Endometrial microvascular endothelial cells (primary cell): ENCODE measurements around the gene VPS16. TPM values are rescaled to one million over a fixed set of nuclear protein-coding genes. Genes with fewer than 3 reads are reported as not detected.
"Not testable (repeated sequence)": the region's sequence is repeated elsewhere in the genome, so short reads cannot be mapped to it uniquely, and the experiment has no call there.

ENCODE experiments used
- in situ Hi-C: cut with HindIII; loops from 2 replicates; pipeline ENCODE4 v1.10.0; 2017; ENCODE audit warnings: low sequenced_read_pairs, low pct_unique_long_range_greater_than_20kb; ENCODE audit errors: inconsistent ontology term
- total RNA-seq: library from RNA; depleted of rRNA; stranded (reverse); fragments of >200 nt; gene quantifications from one replicate; pipeline ENCODE4 v1.2.3, GENCODE V29; 2015; ENCODE audit errors: inconsistent ontology term

VPS16 gene
- total RNA-seq, 1 donor from 2014 or later = 46.1 TPM

DNA sequence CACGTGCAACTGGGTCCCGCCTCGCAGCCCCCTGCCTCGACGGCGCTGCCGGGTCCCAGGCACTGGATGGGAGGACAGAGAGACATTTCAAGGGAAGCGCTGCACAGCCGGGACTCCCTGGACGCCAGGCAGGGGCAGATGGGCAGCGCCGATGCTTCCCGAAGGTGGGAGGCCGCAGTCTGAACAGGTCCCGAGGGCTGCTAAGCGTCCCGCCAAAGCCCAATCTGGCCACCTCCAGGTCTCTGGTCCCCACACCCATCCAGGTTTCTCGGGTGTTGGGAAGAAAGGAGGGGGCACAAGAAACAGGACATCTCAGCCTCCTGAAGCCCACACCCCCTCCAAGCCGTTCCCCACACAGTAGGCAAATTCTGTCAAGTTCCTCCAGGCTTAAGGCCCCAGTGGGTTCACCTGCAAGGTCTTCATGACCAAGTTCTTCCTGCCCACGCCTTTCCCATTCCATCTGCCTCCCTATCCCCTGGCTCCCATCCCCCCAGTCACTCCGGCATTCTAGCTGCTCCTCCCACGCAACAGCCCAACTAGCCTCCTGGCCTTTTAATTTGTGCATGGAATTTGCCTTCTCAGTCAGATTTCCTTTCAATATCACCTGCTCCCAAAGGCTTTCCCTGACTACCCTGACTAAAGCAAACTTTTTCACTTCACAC, 34.7 kb upstream of the VPS16 start:
- in situ Hi-C loops = no loop called here

DNA sequence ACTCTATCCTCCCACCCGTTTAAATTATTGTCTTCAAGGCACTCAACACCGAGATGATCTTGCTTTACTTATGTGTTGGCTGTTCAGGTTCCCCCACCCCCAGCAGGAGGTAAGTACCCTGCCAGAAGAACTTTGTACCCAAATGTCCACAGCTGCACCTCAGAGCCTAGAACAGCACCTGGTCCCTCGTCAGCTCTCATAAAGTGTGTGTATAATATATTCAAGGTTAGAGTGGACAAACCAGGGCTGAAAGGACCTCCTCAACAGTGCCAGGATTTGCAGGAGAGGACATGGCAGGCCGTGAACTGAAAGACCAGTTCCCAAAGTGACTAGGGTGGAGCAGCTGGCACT, 34.2 kb upstream of the VPS16 start:
- in situ Hi-C loops = no loop called here

DNA sequence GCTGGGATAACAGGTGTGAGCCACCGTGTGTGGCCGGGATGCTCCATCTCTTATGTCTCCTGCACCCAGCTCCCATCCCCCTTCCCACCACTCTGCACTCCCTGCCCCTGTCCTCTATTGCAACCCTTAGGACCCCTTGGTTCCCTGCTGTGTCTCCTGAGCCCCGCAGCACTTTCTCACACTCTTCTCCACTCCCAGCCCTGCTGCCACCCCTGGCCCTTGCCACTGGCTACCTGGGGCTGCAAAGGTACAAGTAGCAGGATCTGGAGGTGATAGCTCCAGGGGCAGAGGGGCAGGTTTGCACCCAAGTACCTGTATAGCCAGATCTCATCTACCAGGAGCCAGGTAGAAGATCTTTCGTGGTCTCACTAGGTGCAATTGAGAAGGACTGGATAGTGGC, 33.5 kb upstream of the VPS16 start:
- in situ Hi-C loops = no loop called here

DNA sequence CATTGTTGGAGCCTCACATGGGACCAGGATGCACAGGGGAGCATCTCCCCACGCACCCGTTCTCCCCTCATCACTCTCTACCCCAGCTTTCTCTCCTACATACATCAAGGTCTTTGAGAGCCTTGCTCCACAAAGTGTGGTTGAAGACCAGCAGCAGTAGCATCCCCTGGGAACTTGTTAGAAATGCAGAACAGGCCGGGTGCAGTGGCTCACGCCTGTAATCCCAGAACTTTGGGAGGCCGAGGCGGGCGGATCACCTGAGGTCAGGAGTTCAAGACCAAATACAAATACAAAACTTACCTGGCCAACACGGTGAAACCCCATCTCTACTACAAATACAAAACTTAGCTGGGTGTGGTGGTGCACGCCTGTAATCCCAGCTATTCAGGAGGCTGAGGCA, 32.6 kb upstream of the VPS16 start:
- in situ Hi-C loops = not testable (repeated sequence)

DNA sequence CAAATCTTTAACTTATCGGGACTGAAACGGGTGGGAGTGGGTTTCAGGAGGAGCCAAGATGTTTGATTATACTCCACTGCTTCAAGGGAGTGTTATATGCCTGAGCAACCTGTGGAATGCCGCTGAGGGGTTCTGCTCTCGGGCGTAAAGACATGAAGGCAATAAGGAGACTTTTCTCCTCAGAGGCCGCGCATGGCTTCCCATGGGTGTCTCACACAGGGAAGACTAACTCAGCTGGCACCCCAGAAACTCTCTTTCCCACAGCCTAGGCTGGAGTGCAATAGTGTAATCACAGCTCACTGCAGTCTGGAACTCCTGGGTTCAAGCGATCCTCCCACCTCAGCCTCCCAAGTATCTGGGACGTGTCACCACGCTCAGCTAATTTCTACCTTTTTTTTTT, 30.9 kb upstream of the VPS16 start:
- in situ Hi-C loops = no loop called here

DNA sequence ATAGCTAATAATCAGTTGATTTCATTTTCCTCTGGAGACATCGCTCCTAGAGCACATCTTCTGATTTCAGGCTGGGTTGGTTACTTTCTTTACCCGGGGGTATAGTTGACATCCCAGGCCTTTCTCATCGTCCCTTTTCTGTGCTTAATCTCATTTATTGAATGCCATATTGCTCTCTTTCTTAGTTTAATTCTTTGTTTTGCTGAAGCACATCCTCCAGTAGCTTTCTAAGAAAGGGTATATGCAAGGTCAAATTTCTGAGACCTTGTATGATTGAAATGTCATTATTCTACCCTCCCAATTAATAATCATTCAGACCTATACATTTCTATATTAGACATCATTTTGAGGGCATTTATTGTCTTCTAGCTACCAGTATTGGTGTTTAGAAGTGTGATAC, 28.4 kb upstream of the VPS16 start:
- in situ Hi-C loops = no loop called here

DNA sequence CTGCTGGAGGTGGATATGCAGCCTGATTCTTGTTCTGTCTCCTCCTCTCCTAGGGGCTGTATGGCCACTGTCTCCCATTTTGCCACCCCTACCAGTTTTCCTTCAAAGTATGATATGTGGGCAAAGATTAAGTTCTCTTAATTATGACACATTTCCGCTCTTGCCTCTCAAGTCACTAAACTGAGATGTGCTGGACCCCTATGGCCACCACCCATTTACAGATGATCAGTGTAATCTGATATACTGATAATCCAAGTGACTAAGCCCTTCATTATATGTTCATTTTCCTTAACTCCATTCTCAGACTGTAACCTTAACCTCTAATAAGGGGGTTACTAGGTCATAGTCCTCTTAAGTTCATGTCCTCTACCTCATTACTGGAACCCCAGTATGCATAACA, 26.5 kb upstream of the VPS16 start:
- in situ Hi-C loops = no loop called here

DNA sequence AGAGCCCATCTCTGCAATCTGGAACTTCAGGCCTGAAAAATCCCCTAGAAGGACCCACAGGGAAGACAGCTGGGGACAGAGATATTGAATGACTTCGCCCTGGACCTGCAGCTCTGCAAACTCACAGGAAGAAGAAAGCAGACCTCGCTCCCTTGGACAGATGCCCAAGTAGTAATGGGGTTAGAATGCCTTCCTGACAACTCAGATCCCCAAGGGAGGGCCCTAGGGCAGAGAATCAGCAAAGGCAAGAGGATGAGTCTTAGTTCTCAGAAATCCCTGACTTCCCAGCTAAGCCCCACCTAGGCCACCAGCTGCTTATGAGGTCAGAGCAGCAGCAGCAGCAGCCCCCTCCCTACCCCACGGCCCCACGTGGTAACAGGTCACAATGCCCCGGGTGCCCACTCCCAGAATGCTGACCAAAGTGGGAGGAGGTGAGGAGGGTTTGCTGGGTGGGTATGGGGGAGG, 25.9 kb upstream of the VPS16 start, which contains the start of gene C20orf141:
Gene C20orf141, plus strand, starts transcription at position 401 of the 465 bp plus-strand sequence. CDS start 198 bp downstream, outside the sequence.
- in situ Hi-C loops = no loop called here

DNA sequence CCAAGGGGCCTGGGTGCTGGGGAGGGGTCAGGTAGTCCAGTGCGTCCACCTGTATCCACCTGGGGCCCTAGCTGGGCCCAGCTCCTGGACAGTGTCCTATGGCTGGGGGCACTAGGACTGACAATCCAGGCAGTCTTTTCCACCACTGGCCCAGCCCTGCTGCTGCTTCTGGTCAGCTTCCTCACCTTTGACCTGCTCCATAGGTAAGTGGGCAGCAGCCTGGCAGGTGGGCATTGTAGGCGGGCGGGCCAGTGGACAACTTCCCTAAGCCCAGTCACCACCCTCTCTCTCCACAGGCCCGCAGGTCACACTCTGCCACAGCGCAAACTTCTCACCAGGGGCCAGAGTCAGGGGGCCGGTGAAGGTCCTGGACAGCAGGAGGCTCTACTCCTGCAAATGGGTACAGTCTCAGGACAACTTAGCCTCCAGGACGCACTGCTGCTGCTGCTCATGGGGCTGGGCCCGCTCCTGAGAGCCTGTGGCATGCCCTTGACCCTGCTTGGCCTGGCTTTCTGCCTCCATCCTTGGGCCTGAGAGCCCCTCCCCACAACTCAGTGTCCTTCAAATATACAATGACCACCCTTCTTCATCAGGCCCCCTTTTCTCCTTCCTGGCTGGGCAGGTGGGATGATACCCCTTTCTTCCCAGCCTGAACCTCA, 25.2 kb upstream of the VPS16 start:
- in situ Hi-C loops = no loop called here

DNA sequence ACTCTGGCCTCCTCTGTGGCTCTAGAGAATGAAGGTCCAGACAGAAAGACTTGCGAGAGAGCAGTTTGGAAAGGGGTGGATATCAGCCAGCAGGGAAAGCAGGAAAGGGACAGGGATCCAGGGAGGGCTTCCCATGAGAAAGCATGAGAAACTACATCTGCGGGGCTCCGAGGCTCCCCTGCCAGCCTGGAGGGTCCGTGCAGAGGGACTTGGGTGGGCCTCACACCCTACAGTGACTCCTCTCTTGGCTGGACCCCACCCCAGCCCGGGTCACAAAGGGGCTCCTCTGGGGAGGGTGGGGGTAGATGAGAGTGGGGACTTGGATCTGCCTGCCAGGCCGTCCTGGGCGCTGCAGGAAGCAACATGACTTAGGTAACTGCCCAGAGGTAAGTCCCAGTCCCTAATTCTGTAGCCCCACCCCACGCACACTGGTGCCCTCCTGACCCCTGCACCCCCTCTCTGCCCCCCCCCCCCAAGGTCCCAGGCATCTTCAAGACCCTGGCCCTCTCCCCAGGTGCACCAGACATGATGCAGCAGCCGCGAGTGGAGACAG, 24.4 kb upstream of the VPS16 start, which contains the start of gene TMEM239:
Gene TMEM239, plus strand, starts transcription at position 335 of the 553 bp plus-strand sequence. Its CDS starts 191 bp downstream, at position 526.
- in situ Hi-C loops = no loop called here

DNA sequence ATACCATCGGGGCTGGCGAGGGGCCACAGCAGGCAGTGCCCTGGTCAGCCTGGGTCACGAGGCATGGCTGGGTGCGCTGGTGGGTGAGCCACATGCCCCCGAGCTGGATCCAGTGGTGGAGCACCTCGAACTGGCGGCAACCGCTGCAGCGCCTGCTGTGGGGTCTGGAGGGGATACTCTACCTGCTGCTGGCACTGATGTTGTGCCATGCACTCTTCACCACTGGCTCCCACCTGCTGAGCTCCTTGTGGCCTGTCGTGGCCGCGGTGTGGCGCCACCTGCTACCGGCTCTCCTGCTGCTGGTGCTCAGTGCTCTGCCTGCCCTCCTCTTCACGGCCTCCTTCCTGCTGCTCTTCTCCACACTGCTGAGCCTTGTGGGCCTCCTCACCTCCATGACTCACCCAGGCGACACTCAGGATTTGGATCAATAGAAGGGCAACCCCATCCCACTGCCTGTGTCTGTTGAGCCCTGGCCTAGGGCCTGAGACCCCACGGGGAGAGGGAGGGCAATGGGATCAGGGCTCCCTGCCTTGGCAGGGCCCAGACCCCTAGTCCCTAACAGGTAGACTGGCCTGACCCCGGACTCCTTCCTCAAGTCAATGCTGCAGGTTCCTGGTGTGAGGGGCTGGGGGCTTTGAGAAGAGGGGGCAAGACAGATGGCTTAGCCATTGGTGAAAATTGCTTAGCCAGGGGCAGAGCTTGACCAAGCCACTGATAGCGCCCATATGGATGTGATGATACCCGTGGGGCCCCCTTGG, 23.8 kb upstream of the VPS16 start:
- in situ Hi-C loops = no loop called here

DNA sequence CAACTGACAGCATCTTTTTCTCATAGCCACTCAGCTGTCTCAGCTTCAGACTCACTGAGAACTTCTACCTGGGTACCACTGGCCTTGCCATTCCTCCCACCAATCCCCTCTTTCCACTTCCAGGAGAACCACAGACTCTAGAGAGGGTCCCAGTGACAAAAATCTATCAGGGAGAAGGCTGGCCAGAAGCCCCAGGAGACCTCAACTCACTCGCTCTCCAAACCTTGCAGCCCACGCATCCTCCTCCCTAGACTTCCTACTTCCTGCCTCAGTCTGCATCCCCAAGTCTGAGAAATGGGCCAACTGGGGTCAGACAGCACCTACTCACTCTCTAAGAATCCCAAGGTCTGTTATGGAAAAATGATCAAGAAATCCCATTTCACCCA, 23.2 kb upstream of the VPS16 start:
- in situ Hi-C loops = no loop called here

DNA sequence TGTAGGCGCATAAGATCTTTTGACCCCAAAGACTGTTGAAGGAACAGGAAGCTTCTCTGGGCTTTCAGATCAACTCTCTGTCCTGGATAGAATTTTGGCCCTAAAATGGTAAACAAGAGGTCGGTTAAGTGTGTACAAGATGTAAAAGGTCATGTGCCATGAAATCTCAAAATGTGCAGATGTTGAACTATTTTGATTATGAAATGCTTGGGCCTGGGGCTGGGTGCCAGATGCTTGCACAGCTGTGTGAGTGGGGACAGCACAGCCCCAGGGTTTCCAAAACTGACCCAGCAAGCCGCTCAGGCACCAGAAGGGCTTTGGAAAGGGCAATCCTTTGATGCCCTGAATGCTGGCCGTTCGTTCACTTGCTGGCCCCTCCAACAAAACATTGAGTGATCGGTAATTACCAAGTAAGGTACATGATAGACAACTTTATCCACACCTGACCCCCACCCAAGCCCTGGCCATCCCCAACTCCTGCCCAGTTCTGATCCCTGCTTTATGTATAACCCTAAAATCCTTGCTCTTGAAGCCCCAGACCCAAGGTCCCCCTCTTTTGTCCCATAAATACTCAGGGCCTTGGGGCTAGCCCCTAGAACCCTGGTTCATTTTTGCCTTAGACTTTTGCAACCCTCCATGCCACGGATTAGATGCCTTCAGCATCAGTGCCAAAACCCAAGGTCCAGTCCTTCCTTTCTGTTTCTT, 22.5 kb upstream of the VPS16 start:
- in situ Hi-C loops = no loop called here

DNA sequence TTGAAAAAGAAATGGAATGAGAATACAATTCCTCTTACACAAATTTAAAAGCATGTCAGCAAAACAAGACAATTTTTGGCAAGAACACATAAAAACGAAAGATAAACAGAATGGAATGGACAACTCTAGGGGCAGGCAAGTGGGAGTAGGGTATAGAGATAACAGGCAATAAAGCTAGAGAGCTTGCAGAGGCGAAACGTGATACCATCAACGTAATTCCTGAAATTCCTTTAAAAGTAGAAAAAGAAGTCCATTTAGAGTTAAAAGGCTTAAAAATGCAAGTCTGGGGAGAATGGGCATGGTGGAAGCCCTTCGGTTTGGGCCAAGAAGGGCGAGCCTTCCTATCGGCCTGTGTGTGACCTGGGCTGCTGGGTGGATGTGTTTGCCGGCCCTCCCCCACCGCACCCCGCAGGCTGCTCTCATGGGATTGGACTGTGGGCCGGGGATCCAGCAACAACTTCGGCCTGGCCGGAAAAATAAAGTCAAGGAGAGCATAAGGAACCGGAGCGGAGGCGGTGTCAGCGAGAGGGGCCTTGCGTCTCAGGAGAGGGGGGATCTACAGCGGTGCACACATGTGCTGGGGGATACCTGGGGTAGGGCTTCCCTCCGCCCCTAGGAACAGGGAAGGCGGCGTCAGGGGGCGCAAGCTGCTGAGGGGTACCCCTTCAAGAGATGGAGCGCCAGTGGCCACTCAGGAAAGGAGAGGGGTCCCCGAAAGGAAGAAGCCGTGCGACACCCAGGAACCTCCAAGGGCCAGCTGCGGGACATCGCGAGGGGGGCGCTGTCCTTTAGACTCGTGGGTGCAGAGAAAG, 20.3 kb upstream of the VPS16 start:
- in situ Hi-C loops = no loop called here

DNA sequence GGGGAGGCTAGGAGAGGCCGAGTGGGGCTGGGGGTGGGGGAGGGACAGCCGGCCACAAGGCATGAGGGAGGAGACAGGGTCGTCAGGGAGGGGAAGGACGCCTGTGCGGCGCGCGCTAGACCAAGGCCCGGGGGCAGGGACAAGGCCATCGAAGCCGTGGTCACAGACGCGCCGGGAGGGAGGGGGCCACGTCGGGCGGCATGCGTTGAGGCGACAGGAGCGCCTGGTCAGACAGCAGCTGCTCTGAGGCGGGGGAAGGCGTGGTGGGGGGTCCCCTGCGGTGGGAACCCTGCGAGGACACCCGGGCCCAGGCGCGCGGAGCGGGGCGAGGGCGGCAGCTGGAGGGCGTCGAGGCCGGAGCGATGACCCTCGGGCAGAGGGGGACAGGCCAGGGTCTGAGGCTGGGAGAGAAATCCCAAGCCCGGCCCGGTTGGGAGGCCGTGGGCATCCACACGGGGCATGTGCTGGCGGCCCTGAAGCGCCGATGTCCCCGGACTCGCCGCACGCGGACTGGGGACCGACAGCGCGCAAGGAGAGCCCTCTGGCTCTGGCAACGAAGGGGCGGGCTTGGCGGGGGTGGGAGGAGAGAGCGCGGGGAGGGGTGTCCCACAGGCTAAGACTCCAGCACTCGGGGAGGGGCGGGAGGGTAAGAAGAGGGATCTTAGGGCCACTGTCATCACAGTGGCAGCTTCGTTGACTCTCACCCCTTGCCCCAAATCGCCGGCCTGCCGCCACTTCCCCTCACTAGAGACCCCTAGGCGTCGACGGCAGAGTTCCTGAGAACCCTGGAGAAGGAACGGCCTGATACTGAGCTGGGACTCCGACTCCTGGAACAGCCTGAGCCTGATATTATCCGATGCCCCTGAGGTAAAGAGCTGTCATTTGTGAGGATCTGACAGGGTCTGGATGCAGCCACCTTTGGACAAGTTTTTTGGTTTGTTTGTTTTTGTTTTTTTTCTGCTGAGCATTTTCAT, 19.4 kb upstream of the VPS16 start:
- in situ Hi-C loops = no loop called here

DNA sequence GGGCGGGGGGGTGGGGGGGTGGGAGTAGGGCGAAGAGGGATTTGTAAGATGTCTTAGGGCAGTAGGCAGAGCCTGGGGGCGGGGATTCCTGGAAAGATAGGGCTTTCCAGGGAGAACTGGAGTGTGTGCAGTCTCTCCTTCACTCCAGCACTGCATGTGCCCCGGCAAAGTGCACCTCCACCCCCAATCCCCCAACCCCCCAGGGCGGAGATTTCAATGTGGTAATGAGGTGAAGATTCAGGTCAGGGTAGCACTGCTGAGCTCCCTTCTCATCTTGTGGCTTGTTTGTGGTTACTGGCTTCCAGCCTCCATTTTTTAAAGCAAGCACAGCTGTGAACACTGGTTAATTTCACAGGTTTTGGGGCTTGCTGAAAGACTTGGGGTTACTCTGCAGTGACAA, 18.5 kb upstream of the VPS16 start:
- in situ Hi-C loops = no loop called here

DNA sequence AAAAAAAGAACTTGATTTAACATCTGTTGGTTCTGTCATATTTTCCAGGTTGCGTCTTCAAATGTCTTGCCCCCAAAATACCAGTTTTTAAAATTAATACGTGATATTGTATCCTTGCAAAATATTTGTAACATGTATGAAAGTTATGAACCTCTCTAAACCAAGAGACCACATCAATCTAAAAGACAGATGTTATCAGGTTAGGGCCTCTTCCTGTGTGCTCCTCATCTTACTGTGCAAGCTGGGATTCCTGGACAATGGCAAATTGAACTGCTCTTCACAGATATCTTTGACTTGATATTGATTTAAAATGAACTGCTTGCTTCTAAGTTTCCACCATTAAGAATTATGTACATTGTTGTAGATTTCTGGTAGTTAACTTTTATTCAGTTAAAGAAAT, 14.8 kb upstream of the VPS16 start:
- in situ Hi-C loops = no loop called here
